Kidney tubule cell (primary cell): ENCODE results near the gene FEZF2.

ENCODE experiments used
- DNase-seq: peaks from one replicate; pipeline ENCODE4 v3.0.0-alpha.2; 2018; ENCODE audit warnings: low spot score

FEZF2 gene

GRCh38 chr3:62372621-62373041, 719 bp downstream of the FEZF2 start:
- no peak for DNase-seq

GRCh38 chr3:62371720-62372591, 1.4 kb downstream of the FEZF2 start:
- DNase-seq, result no peak

GRCh38 chr3:62370858-62371719, 2.3 kb downstream of the FEZF2 start:
- DNase-seq, result no peak

- no peak for DNase-seq
Measured at GRCh38 chr3:62370112-62370857, 3.1 kb downstream of the FEZF2 start.

- no peak for DNase-seq
Measured at GRCh38 chr3:62369476-62369743, 3.9 kb downstream of the FEZF2 start.

- no peak for DNase-seq
Measured at GRCh38 chr3:62368705-62369475, 4.5 kb downstream of the FEZF2 start.

GRCh38 chr3:62368290-62368704, 5.1 kb downstream of the FEZF2 start:
- DNase-seq, result no peak

GRCh38 chr3:62367763-62368195, 5.6 kb downstream of the FEZF2 start:
- DNase-seq, result no peak

- DNase-seq, result no peak
Measured at GRCh38 chr3:62366126-62366484, 7.2 kb downstream of the FEZF2 start.

- no peak for DNase-seq
Measured at GRCh38 chr3:62365391-62366125, 7.8 kb downstream of the FEZF2 start.

- DNase-seq, result no peak
Measured at GRCh38 chr3:62364191-62364590, 9.2 kb downstream of the FEZF2 start.

GRCh38 chr3:62363275-62363674, 10.1 kb downstream of the FEZF2 start:
- peak; percentile 56 for DNase-seq

GRCh38 chr3:62361824-62362223, 11.5 kb downstream of the FEZF2 start:
- no peak for DNase-seq

- DNase-seq, result peak; percentile 46
Measured at GRCh38 chr3:62361261-62361660, 12.1 kb downstream of the FEZF2 start.

- no peak for DNase-seq
Measured at GRCh38 chr3:62359531-62359930, 13.8 kb downstream of the FEZF2 start.

- DNase-seq, result no peak
Measured at GRCh38 chr3:62356356-62356755, 17.0 kb downstream of the FEZF2 start.

GRCh38 chr3:62355703-62356102, 17.6 kb downstream of the FEZF2 start:
- no peak for DNase-seq

- DNase-seq, result no peak
Measured at GRCh38 chr3:62343755-62344154, 29.6 kb downstream of the FEZF2 start.

- no peak for DNase-seq
Measured at GRCh38 chr3:62335196-62335595, 38.2 kb downstream of the FEZF2 start.

GRCh38 chr3:62332835-62333244, 40.5 kb downstream of the FEZF2 start:
- peak; percentile 26 for DNase-seq

GRCh38 chr3:62332017-62332416, 41.3 kb downstream of the FEZF2 start:
- DNase-seq, result no peak
